Thyroid gland (tissue), 4 donors: ENCODE measurements around the gene CPD. TPM values are rescaled to one million over a fixed set of nuclear protein-coding genes. Genes with fewer than 3 reads are reported as not detected.
"Not testable (repeated sequence)": the region's sequence is repeated elsewhere in the genome, so short reads cannot be mapped to it uniquely, and the experiment has no call there.

Source experiments
- DNase-seq, 2 donors: peaks; one replicate each; pipeline ENCODE4 v3.0.0-alpha.2; 2019
- H3K27ac ChIP-seq, 3 donors: fragments of 200-600 bp; sonication (generic); 1 replicate in 2 of 3; 2 replicates in 1 of 3; pipeline ENCODE4 v1.5.1; 2016 to 2019; ENCODE audit warnings: mild to moderate bottlenecking in 1 of 3, moderate library complexity in 1 of 3
- H3K27me3 ChIP-seq: fragments of 200-600 bp; sonication (generic); one replicate; pipeline ENCODE4 v1.5.1; 2019
- H3K36me3 ChIP-seq, 2 donors: fragments of 200-600 bp; sonication (generic); one replicate each; pipeline ENCODE4 v1.5.1; 2016 to 2019
- H3K4me1 ChIP-seq, 2 donors: fragments of 200-600 bp; sonication (generic); one replicate each; pipeline ENCODE4 v1.5.1; 2017 to 2019
- H3K4me3 ChIP-seq, 3 donors: fragments of 200-600 bp; sonication (generic); replicated peaks in 1 of 3; 1 replicate in 2 of 3; 2 replicates in 1 of 3; pipeline ENCODE4 v1.5.1; 2016; ENCODE audit warnings: mild to moderate bottlenecking in 1 of 3
- H3K9me3 ChIP-seq: fragments of 200-600 bp; sonication (generic); one replicate; pipeline ENCODE4 v1.5.1; 2017
- POLR2A ChIP-seq, 2 donors: fragments of 450-650 bp; IDR thresholded peaks; one replicate each; pipeline ENCODE4 v1.6.1; 2017; ENCODE audit warnings: antibody characterized with exemption in 2 of 2, mild to moderate bottlenecking in 2 of 2, moderate library complexity in 1 of 2
- WGBS, 2 donors: methylation state at CpG; one replicate each; pipeline ENCODE4 v1.1.5; 2017; 5-methylcytosine and 5-hydroxymethylcytosine counted together
- intact Hi-C: fragments of 100-400 bp; cut with DNase I; formaldehyde crosslinking; loops from one replicate; pipeline ENCODE4 v1.15.1; 2023
- total RNA-seq, 4 donors: library from RNA; depleted of rRNA; stranded (reverse); fragments of >200 nt; gene quantifications; one replicate each; pipeline ENCODE4 v1.2.3, GENCODE V29; 2016
- TF ChIP-seq, protein P1 (sequence below), 6 experiments: fragments of 200-600 bp in 3 of 6; fragments of 450-650 bp in 3 of 6; sonication (generic) in 3 of 6; IDR thresholded peaks; one replicate each; pipeline ENCODE4 v1.5.1; 2016 to 2019; ENCODE audit warnings: antibody characterized with exemption in 6 of 6, mild to moderate bottlenecking in 2 of 6, inconsistent platforms in 1 of 6, moderate library complexity in 1 of 6

The CPD gene
- total RNA-seq, 4 donors from 2014 or later = 58.2 to 102 (median 79.9) TPM

DNA sequence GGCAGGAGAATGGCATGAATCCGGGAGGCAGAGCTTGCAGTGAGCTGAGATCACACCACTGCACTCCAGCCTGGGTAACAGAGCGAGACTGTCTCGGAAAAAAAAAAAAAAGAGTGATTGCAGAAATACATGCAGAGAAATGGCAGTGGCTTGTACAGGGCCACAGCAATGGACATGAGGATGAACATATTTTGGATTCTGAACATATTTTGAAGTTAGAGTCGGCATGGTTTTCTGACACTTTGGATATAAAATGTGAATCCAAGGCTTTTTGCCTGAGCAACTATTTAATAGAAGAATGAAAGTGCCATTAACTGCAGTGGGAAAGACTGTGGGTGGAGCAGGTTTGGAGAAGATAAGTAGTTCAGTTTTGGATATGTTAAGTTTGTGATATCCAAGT, 35.8 kb downstream of the CPD start:
- no peaks in the 10 kb centered on the region for H3K36me3 ChIP-seq
- no peak for DNase-seq
- TF ChIP-seq POLR2A (IDR thresholded peaks at IDR 0.05) = no peak
- H3K9me3 ChIP-seq = no peaks in the 10 kb centered on the region
- H3K4me3 ChIP-seq = no peak overlapping the region
- no peak overlapping the region for H3K27ac ChIP-seq
- H3K4me1 ChIP-seq = no peaks in the 10 kb centered on the region
- intact Hi-C loops = no loop called here
- no peaks in the 10 kb centered on the region for H3K27me3 ChIP-seq
- WGBS, 2 donors = 91 to 93% methylated on average over 4 of the region's 4 CpGs

- H3K27me3 ChIP-seq = no peaks in the 10 kb centered on the region
- H3K4me1 ChIP-seq = no peaks in the 10 kb centered on the region
- no peak overlapping the region for H3K27ac ChIP-seq
- DNase-seq = no peak
- no peaks in the 10 kb centered on the region for H3K36me3 ChIP-seq
- H3K9me3 ChIP-seq = no peaks in the 10 kb centered on the region
- H3K4me3 ChIP-seq = no peak overlapping the region
- intact Hi-C loops = no loop called here
- no peak for TF ChIP-seq POLR2A (IDR thresholded peaks at IDR 0.05)
- TF ChIP-seq, protein P1, sequence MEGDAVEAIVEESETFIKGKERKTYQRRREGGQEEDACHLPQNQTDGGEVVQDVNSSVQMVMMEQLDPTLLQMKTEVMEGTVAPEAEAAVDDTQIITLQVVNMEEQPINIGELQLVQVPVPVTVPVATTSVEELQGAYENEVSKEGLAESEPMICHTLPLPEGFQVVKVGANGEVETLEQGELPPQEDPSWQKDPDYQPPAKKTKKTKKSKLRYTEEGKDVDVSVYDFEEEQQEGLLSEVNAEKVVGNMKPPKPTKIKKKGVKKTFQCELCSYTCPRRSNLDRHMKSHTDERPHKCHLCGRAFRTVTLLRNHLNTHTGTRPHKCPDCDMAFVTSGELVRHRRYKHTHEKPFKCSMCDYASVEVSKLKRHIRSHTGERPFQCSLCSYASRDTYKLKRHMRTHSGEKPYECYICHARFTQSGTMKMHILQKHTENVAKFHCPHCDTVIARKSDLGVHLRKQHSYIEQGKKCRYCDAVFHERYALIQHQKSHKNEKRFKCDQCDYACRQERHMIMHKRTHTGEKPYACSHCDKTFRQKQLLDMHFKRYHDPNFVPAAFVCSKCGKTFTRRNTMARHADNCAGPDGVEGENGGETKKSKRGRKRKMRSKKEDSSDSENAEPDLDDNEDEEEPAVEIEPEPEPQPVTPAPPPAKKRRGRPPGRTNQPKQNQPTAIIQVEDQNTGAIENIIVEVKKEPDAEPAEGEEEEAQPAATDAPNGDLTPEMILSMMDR (IDR thresholded peaks at IDR 0.05) = no peak
Measured at GRCh38 chr17:30415491-30415890, 36.8 kb downstream of the CPD start.

DNA sequence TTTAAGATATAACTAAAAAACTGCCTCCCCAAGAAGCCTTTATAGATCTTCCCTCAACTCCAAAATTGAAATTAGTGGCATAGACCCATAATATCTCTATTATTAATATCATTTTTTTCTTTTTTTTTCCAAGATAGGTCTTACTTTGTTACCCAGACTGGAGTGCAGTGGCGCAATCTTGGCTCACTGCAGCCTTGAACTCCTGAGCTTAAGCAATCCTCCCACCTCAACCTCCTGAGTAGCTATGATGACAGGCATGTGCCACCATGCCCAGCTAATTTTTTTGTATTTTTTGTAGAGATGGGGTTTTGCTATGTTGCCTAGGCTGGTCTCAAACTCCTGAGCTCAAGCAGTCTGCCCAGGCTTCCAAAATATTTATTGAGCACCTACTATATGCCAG, 39.3 kb downstream of the CPD start:
- H3K4me3 ChIP-seq, intact Hi-C loops, H3K36me3 ChIP-seq, H3K27ac ChIP-seq, H3K4me1 ChIP-seq, DNase-seq, H3K27me3 ChIP-seq, H3K9me3 ChIP-seq: not testable (repeated sequence)
- WGBS, 2 donors = 100% methylated on average over 1 of the region's 1 CpG

- Histone ChIP-seq H3K9me3 (no peaks in the 10 kb centered on the region), H3K27me3 (no peaks in the 10 kb centered on the region), H3K4me1 (no peaks in the 10 kb centered on the region), H3K4me3 (no peak overlapping the region), H3K36me3 (peaks cover 11 to 17% of the 10 kb centered on the region in 2 donors), H3K27ac (no peak overlapping the region)
- DNase-seq = no peak
- no peak for TF ChIP-seq POLR2A (IDR thresholded peaks at IDR 0.05)
- TF ChIP-seq, protein P1 (IDR thresholded peaks at IDR 0.05) = no peak
- intact Hi-C loops = no loop called here
- WGBS, 2 donors = 89 to 93% methylated on average over 4 of the region's 4 CpGs
Measured at GRCh38 chr17:30421592-30421991, 42.9 kb downstream of the CPD start.

DNA sequence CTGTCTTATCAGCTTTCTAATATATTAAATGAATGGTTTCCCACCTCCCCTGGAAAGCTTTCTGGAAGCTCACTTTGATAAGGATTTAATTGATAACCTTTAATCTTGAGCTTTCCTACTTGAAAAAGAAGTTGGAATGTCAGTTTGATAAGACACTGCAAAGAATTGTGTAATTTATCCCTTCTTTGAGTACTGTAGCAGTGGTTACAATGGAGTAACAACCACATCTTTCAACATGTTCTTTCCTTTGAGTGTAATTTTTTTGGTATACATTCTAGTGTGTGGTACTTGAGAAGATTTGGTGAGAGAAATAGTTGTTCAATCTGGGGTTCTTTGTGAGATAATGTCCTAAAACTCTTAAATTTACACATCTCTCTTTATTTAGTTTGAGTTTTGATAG, 43.4 kb downstream of the CPD start:
- peaks cover 11 to 17% of the 10 kb centered on the region in 2 donors for H3K36me3 ChIP-seq
- H3K9me3 ChIP-seq = no peaks in the 10 kb centered on the region
- H3K27ac ChIP-seq = no peak overlapping the region
- no peak overlapping the region for H3K4me3 ChIP-seq
- intact Hi-C loops = no loop called here
- no peak for DNase-seq
- TF ChIP-seq, protein P1 (IDR thresholded peaks at IDR 0.05) = no peak
- TF ChIP-seq POLR2A (IDR thresholded peaks at IDR 0.05) = no peak
- H3K27me3 ChIP-seq = no peaks in the 10 kb centered on the region
- H3K4me1 ChIP-seq = no peaks in the 10 kb centered on the region

DNA sequence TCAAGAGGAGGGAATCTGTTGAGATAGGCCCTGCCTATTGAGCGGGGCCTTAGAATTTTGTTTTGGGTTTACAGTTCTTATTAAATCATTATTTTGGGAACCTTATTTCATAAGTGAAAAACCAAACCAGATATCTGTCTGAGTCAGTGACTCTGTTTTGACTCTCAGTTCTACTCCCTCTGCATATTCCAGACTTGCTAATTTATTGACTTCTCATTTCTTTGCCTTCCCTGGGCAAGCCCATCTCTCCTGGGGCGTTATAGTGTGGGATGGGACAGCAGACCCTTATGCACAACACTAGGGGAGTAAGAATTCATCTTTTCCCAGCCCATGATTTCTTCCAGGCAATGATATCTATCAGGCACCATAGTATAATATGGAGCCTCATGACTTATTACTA, 45.7 kb downstream of the CPD start:
- TF ChIP-seq, protein P1 (IDR thresholded peaks at IDR 0.05) = no peak
- no peak overlapping the region for H3K27ac ChIP-seq
- no peak overlapping the region for H3K4me3 ChIP-seq
- H3K36me3 ChIP-seq = peaks cover 11 to 17% of the 10 kb centered on the region in 2 donors
- H3K4me1 ChIP-seq = no peaks in the 10 kb centered on the region
- intact Hi-C loops = no loop called here
- WGBS, 2 donors = 93% methylated on average over 2 of the region's 2 CpGs
- no peaks in the 10 kb centered on the region for H3K27me3 ChIP-seq
- H3K9me3 ChIP-seq = no peaks in the 10 kb centered on the region
- no peak for DNase-seq
